ENCODE results near the gene USP9Y.

Gene USP9Y

GRCh38 chrY:12793999-12794398 lies 93.0 kb downstream of the USP9Y start:
- no peak for DNase-seq (ENCODE audit: low spot score)

- DNase-seq (ENCODE audit: low spot score), result no peak
Observed at GRCh38 chrY:12808046-12808445, 107.0 kb downstream of the USP9Y start.

GRCh38 chrY:12809034-12809433 lies 108.0 kb downstream of the USP9Y start:
- peak; percentile 21 for DNase-seq (ENCODE audit: low spot score)

GRCh38 chrY:12823408-12823807 lies 122.4 kb downstream of the USP9Y start:
- DNase-seq (ENCODE audit: low spot score), result no peak

GRCh38 chrY:12826791-12827190 lies 125.8 kb downstream of the USP9Y start:
- DNase-seq (ENCODE audit: low spot score), result no peak

- no peak for DNase-seq (ENCODE audit: low spot score)
Observed at GRCh38 chrY:12833284-12833683, 132.3 kb downstream of the USP9Y start.

GRCh38 chrY:12837550-12837949 lies 136.5 kb downstream of the USP9Y start:
- no peak for DNase-seq (ENCODE audit: low spot score)

GRCh38 chrY:12841368-12841767 lies 140.3 kb downstream of the USP9Y start:
- no peak for DNase-seq (ENCODE audit: low spot score)

- no peak for DNase-seq (ENCODE audit: low spot score)
Observed at GRCh38 chrY:12846793-12847192, 145.8 kb downstream of the USP9Y start.

GRCh38 chrY:12855791-12856275 lies 154.8 kb downstream of the USP9Y start:
- no peak for DNase-seq (ENCODE audit: low spot score)

- no peak for DNase-seq (ENCODE audit: low spot score)
Observed at GRCh38 chrY:12867960-12868359, 166.9 kb downstream of the USP9Y start.

- no peak for DNase-seq (ENCODE audit: low spot score)
Observed at GRCh38 chrY:12896973-12897372, 195.9 kb downstream of the USP9Y start.

- no peak for DNase-seq (ENCODE audit: low spot score)
Observed at GRCh38 chrY:12898604-12899003, 197.6 kb downstream of the USP9Y start.

- DNase-seq (ENCODE audit: low spot score), result peak; percentile 83
Observed at GRCh38 chrY:12904618-12905516, 203.8 kb downstream of the USP9Y start, which contains the start of gene DDX3Y. Gene DDX3Y, plus strand, starts transcription at chrY:12904868. Its CDS starts 69 bp downstream, at chrY:12904937.

- DNase-seq (ENCODE audit: low spot score), result peak; percentile 71
Observed at GRCh38 chrY:12905517-12905872, 204.5 kb downstream of the USP9Y start.

- DNase-seq (ENCODE audit: low spot score), result no peak
Observed at GRCh38 chrY:12905895-12906294, 204.9 kb downstream of the USP9Y start.

All from D341Med (cell line).